ENCODE results near the gene NPAS3.

The NPAS3 gene

GRCh38 chr14:33847066-33847465 lies 908.4 kb downstream of the NPAS3 start:
- H3K27ac ChIP-seq (ENCODE audit: extremely low read depth, low read depth, low read length), result no peak overlapping the region
- H3K36me3 ChIP-seq (ENCODE audit: control insufficient read depth in 2 of 2, insufficient read depth in 1 of 2, low read length in 2 of 2), result no peaks in the 10 kb centered on the region
- H3K9me3 ChIP-seq (ENCODE audit: control insufficient read depth, insufficient read depth, low read depth, low read length), result no peaks in the 10 kb centered on the region
- POLR2A ChIA-PET, result no interaction called here
- CTCF ChIA-PET, result interaction anchor here (4.3 to 4.9 kb wide), 2 partner anchors 10 to 250 kb away, joined by 24 to 52 read pairs; no protein-coding TSS in a partner anchor
- TF ChIP-seq ZNF514 (tag by site-specific recombination; IDR thresholded peaks at IDR 0.05) (no peak), MYNN (tag by site-specific recombination; IDR thresholded peaks at IDR 0.05; ENCODE audit: borderline replicate concordance) (no peak), ZNF704 (tag by site-specific recombination; IDR thresholded peaks at IDR 0.05) (no peak)
- H3K4me1 ChIP-seq (ENCODE audit: control insufficient read depth, insufficient read depth, low read length), result no peaks in the 10 kb centered on the region
- no peak overlapping the region for H3K4me3 ChIP-seq (ENCODE audit: low read depth, low read length)

- H3K4me3 ChIP-seq (ENCODE audit: low read depth, low read length), result no peak overlapping the region
- ChIA-PET CTCF (interaction anchor here (0.6 to 4.9 kb wide), 12 partner anchors 8 to 475 kb away, joined by 3 to 52 read pairs (median 4); no protein-coding TSS in a partner anchor), POLR2A (no interaction called here)
- no peaks in the 10 kb centered on the region for H3K36me3 ChIP-seq (ENCODE audit: control insufficient read depth in 2 of 2, insufficient read depth in 1 of 2, low read length in 2 of 2)
- no peak overlapping the region for H3K27ac ChIP-seq (ENCODE audit: extremely low read depth, low read depth, low read length)
- no peaks in the 10 kb centered on the region for H3K4me1 ChIP-seq (ENCODE audit: control insufficient read depth, insufficient read depth, low read length)
- TF ChIP-seq ZNF624 (tag by site-specific recombination; IDR thresholded peaks at IDR 0.05) (no peak), ZNF148 (tag by site-specific recombination; IDR thresholded peaks at IDR 0.05; ENCODE audit: borderline replicate concordance) (no peak), ZNF645 (tag by site-specific recombination; IDR thresholded peaks at IDR 0.05) (no peak), ZNF529 (tag by site-specific recombination; IDR thresholded peaks at IDR 0.05; ENCODE audit: insufficient replicate concordance) (no peak)
- H3K9me3 ChIP-seq (ENCODE audit: control insufficient read depth, insufficient read depth, low read depth, low read length), result no peaks in the 10 kb centered on the region
Observed at GRCh38 chr14:33848009-33848408, 909.3 kb downstream of the NPAS3 start.

GRCh38 chr14:33848706-33849454 lies 910.2 kb downstream of the NPAS3 start:
- POLR2A ChIA-PET, result interaction anchor here (0.6 to 1.0 kb wide), 2 partner anchors 96 to 882 kb away, joined by 3 to 5 read pairs; no protein-coding TSS in a partner anchor
- TF ChIP-seq CTCF (tag by site-specific recombination; IDR thresholded peaks at IDR 0.05), result 0 out of 2 replicates have a peak, but pooled peaks have one; percentile 17
- no peak for TF ChIP-seq ZBTB21 (tag by site-specific recombination; IDR thresholded peaks at IDR 0.05)
- no peak for TF ChIP-seq KLF1 (tag by site-specific recombination; IDR thresholded peaks at IDR 0.05)
- peak; percentile 43; the same call in 1 of the 2 replicates for TF ChIP-seq IKZF3 (tag by site-specific recombination; IDR thresholded peaks at IDR 0.05)
- TF ChIP-seq MZF1 (tag by site-specific recombination; IDR thresholded peaks at IDR 0.05; ENCODE audit: borderline replicate concordance), result peak; percentile 81; the same call in 1 of the 2 replicates
- peak; percentile 68 for TF ChIP-seq GLIS1 (tag by site-specific recombination; IDR thresholded peaks at IDR 0.05)
- no peak for TF ChIP-seq ZNF148 (tag by site-specific recombination; IDR thresholded peaks at IDR 0.05; ENCODE audit: borderline replicate concordance)
- peak; percentile 57 for TF ChIP-seq ZIC2 (tag by site-specific recombination; IDR thresholded peaks at IDR 0.05)

More at GRCh38 chr14:33848706-33849454, 910.2 kb downstream of the NPAS3 start:
- no peak overlapping the region for H3K27ac ChIP-seq (ENCODE audit: extremely low read depth, low read depth, low read length)
- H3K36me3 ChIP-seq (ENCODE audit: control insufficient read depth in 2 of 2, insufficient read depth in 1 of 2, low read length in 2 of 2), result no peaks in the 10 kb centered on the region
- H3K9me3 ChIP-seq (ENCODE audit: control insufficient read depth, insufficient read depth, low read depth, low read length), result no peaks in the 10 kb centered on the region
- H3K4me3 ChIP-seq (ENCODE audit: low read depth, low read length), result no peak overlapping the region
- no peaks in the 10 kb centered on the region for H3K4me1 ChIP-seq (ENCODE audit: control insufficient read depth, insufficient read depth, low read length)
- CTCF ChIA-PET, result interaction anchor here (0.5 to 4.9 kb wide), 44 partner anchors 8 to 824 kb away, joined by 3 to 52 read pairs (median 4); no protein-coding TSS in a partner anchor
